ENCODE measurements around the gene CCDC88C. TPM values are rescaled to one million over a fixed set of nuclear protein-coding genes. Genes with fewer than 3 reads are reported as not detected.

Gene CCDC88C
- total and polyA plus RNA-seq, 3 donors from 2014 or later, result 36.5 to 51.3 (median 47.4) TPM

DNA sequence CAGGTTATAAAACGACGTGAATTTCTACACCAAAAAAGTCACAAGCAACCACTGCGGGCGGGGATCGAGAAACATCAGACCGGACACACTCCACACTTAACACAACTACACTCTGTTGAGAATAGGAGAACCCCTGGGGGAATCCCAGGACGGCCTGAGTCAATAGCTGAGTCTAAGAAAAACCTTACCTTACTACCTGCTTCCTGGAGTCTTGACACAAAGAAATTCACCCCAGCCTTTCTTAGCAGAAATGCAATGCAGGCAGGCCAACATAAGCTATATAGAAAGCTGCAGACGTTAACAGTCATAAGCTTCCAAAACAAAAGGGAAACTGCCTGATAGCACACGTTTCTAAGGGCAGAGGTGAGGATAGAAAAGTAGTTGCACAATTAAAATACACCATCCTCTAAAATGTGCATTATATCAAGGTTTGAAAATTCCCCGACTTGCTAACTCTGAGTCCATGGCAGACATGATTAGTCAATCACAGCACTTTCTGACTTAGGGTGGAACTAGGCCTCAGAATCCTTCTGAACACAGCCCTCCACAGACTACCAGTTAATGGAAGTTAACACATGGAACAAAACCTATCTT lies 68.0 kb downstream of the CCDC88C start:
- no peaks in the 10 kb centered on the region for H3K36me3 ChIP-seq (ENCODE audit: low read depth, missing control alignments)
- intact Hi-C loops (cut with DNase I; ENCODE audit: low total_unique reads), result no loop called here
- H3K4me1 ChIP-seq, result peaks cover 11% of the 10 kb centered on the region
- H3K9me3 ChIP-seq, result no peaks in the 10 kb centered on the region
- H3K27me3 ChIP-seq, result no peaks in the 10 kb centered on the region
- DNase-seq, result no peak
- 89 to 91% methylated on average over 10 of the region's 10 CpGs for WGBS, 2 donors
- no peak overlapping the region for H3K4me3 ChIP-seq
- H3K27ac ChIP-seq, result no peak overlapping the region
- TF ChIP-seq POLR2A (IDR thresholded peaks at IDR 0.05), result no peak
- TF ChIP-seq, protein P1, sequence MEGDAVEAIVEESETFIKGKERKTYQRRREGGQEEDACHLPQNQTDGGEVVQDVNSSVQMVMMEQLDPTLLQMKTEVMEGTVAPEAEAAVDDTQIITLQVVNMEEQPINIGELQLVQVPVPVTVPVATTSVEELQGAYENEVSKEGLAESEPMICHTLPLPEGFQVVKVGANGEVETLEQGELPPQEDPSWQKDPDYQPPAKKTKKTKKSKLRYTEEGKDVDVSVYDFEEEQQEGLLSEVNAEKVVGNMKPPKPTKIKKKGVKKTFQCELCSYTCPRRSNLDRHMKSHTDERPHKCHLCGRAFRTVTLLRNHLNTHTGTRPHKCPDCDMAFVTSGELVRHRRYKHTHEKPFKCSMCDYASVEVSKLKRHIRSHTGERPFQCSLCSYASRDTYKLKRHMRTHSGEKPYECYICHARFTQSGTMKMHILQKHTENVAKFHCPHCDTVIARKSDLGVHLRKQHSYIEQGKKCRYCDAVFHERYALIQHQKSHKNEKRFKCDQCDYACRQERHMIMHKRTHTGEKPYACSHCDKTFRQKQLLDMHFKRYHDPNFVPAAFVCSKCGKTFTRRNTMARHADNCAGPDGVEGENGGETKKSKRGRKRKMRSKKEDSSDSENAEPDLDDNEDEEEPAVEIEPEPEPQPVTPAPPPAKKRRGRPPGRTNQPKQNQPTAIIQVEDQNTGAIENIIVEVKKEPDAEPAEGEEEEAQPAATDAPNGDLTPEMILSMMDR (IDR thresholded peaks at IDR 0.05), result no peak

DNA sequence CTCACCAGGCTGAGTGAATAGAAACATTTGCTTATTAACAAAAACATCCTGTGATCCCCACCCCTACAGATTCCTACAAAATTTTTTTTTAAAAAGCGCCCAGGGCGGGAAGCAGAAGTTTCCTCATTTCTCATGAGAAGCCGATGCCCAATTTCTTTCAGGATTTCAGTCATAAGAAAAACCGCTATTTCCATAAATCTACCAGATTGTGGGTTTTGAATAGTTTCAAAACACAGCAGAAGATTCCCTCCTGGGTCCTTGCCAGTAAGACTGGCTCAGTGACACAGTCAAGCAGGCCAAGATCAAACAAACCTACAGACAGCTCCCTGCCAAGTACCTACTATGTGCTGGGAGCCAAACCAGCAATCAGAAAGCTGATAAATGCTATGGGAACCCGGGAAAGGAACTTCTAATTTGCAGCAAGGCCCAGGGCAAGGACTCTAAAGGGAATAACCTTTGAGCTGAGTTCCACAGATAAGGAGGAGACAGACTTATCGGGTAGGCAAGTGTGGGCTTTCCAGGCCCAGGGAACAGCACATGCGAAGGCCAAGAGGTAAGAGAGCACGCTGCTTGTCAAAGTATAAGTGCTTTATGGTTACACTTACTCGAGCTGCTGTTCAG lies 68.7 kb downstream of the CCDC88C start:
- no peak overlapping the region for H3K27ac ChIP-seq
- peaks cover 11% of the 10 kb centered on the region for H3K4me1 ChIP-seq
- no peak overlapping the region for H3K4me3 ChIP-seq
- intact Hi-C loops (cut with DNase I; ENCODE audit: low total_unique reads), result no loop called here
- no peak for TF ChIP-seq POLR2A (IDR thresholded peaks at IDR 0.05)
- TF ChIP-seq, protein P1 (IDR thresholded peaks at IDR 0.05), result no peak
- H3K9me3 ChIP-seq, result no peaks in the 10 kb centered on the region
- H3K36me3 ChIP-seq (ENCODE audit: low read depth, missing control alignments), result no peaks in the 10 kb centered on the region
- DNase-seq, result no peak
- no peaks in the 10 kb centered on the region for H3K27me3 ChIP-seq
- WGBS, 2 donors, result 65 to 73% methylated on average over 9 of the region's 9 CpGs

DNA sequence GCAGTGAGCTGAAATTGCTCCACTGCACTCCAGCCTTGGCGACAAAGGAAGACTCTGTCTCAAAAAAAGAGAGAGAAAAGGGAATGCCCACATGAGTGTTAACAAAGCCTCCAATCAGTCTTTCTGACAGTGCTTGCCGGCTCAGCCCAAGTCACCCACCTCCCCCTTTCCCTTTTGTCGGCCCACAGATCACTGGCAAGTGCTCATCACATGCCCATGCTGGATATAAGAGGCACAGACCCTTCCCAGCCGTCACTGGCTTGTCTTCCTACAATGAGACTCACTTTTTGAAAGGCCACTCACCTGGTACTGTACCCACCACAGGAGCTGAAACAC lies 70.8 kb downstream of the CCDC88C start:
- H3K9me3 ChIP-seq, result no peaks in the 10 kb centered on the region
- 79 to 87% methylated on average over 4 of the region's 4 CpGs for WGBS, 2 donors
- H3K27ac ChIP-seq, result no peak overlapping the region
- no peaks in the 10 kb centered on the region for H3K36me3 ChIP-seq (ENCODE audit: low read depth, missing control alignments)
- H3K27me3 ChIP-seq, result no peaks in the 10 kb centered on the region
- DNase-seq, result no peak
- TF ChIP-seq, protein P1 (IDR thresholded peaks at IDR 0.05), result no peak
- TF ChIP-seq POLR2A (IDR thresholded peaks at IDR 0.05), result no peak
- intact Hi-C loops (cut with DNase I; ENCODE audit: low total_unique reads), result no loop called here
- no peak overlapping the region for H3K4me3 ChIP-seq
- H3K4me1 ChIP-seq, result peaks cover 1% of the 10 kb centered on the region

DNA sequence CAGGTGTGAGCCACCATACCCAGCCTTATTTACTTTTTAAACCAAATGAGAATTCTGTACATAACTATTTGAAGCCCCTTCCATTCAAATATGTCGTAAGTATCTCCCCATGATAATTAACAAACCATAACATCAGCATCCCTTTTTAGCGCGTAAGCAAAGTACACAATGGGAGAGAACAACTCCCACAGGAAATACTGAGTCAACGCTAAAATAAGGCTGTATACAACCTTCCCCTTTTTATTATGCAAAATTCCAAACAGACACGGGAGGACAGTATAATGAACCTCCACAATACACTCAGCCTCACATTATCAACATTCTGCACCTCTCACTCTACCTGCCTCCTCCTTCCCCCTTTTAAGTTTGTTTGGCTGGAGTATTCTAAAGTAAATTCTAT lies 73.5 kb downstream of the CCDC88C start:
- H3K27ac ChIP-seq, result no peak overlapping the region
- 68 to 79% methylated on average over 5 of the region's 5 CpGs for WGBS, 2 donors
- no peak overlapping the region for H3K4me3 ChIP-seq
- H3K27me3 ChIP-seq, result no peaks in the 10 kb centered on the region
- intact Hi-C loops (cut with DNase I; ENCODE audit: low total_unique reads), result no loop called here
- H3K36me3 ChIP-seq (ENCODE audit: low read depth, missing control alignments), result no peaks in the 10 kb centered on the region
- no peaks in the 10 kb centered on the region for H3K4me1 ChIP-seq
- DNase-seq, result no peak
- TF ChIP-seq, protein P1 (IDR thresholded peaks at IDR 0.05), result no peak
- no peak for TF ChIP-seq POLR2A (IDR thresholded peaks at IDR 0.05)
- H3K9me3 ChIP-seq, result no peaks in the 10 kb centered on the region

DNA sequence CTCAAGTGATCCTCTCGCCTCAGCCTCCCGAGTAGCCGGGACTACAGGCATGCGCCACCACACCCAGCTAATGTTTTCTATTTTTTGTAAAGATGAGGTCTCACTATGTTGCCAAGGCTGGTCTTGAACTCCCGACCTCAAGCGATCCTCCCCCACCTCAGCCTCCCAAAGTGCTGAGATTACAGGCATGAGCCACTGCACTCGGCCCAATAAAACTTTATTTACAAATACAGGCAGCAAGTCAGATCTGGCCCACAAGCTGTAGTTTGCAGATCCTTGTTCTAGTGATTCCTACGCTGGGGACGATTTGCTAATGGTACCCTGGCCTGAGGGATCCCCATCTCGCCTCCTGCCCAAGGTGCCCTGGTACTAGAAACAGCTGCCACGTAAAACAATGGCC lies 74.6 kb downstream of the CCDC88C start:
- H3K4me3 ChIP-seq, result no peak overlapping the region
- H3K9me3 ChIP-seq, result no peaks in the 10 kb centered on the region
- no peaks in the 10 kb centered on the region for H3K36me3 ChIP-seq (ENCODE audit: low read depth, missing control alignments)
- intact Hi-C loops (cut with DNase I; ENCODE audit: low total_unique reads), result no loop called here
- H3K27ac ChIP-seq, result no peak overlapping the region
- 93 to 97% methylated on average over 11 of the region's 11 CpGs for WGBS, 2 donors
- H3K27me3 ChIP-seq, result no peaks in the 10 kb centered on the region
- no peaks in the 10 kb centered on the region for H3K4me1 ChIP-seq
- no peak for TF ChIP-seq POLR2A (IDR thresholded peaks at IDR 0.05)
- TF ChIP-seq, protein P1 (IDR thresholded peaks at IDR 0.05), result no peak
- DNase-seq, result no peak
